HG02884 (cell line): ENCODE measurements around the gene STARD10.
"Not testable (repeated sequence)": the region's sequence is repeated elsewhere in the genome, so short reads cannot be mapped to it uniquely, and the experiment has no call there.

ENCODE experiments used
- ATAC-seq: cut with Tn5 transposase; IDR thresholded peaks from one replicate; pipeline ENCODE4 v1.9.1; 2021; ENCODE audit warnings: mild to moderate bottlenecking, moderate library complexity; ENCODE audit not compliant: unreplicated experiment

The STARD10 gene

GRCh38 chr11:72808331-72808798, 14.5 kb upstream of the STARD10 start:
- ATAC-seq: no peak

DNA sequence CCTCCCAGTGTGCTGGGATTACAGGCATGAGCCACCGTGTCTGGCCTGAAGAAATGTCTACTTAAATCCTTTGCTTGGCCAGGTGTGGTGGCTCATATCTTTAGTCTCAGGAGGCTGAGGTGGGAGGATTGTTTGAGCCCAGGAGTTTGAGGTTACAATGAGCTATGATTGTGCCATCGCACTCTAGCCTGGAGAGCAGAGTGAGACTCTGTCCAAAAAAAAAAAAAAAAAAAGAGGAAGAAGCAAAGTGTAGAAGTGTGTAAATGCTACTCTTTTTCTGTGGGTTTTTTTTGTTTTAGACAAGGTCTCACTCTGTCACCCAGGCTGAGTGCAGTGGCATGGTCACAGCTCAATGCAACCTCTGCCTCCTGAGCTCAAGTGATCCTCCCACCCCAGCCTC, 13.9 kb upstream of the STARD10 start:
- ATAC-seq: no peak

DNA sequence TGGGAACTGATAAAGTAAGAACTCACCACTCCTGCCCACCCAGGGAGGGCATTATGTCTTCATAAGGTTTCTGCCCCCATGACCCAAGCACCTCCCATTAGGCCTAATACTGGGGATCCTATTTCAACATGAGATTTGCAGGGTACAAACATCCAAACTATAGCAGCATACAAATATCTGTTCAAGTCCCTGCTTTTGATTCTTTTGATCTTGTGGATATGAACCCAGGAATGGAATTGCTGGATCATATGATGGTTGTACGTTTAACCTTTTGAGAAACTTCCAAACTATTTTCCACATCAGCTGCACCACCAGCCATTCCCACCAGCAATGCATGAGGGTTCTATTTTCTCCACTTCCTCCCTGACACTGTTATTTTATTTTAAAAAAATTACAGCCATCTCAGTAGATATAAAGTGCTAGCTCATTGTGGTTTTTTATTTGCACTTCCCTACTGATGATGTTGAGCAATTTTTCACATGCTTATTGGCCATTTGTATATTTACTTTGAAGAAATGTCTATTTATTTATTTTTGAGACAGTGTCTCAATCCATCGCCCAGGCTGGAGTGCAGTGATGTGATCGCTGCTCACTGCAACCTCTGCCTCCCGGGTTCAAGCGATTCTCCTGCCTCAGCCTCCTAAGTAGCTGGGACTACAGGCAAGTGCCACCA, 13.3 kb upstream of the STARD10 start:
- ATAC-seq: no peak

DNA sequence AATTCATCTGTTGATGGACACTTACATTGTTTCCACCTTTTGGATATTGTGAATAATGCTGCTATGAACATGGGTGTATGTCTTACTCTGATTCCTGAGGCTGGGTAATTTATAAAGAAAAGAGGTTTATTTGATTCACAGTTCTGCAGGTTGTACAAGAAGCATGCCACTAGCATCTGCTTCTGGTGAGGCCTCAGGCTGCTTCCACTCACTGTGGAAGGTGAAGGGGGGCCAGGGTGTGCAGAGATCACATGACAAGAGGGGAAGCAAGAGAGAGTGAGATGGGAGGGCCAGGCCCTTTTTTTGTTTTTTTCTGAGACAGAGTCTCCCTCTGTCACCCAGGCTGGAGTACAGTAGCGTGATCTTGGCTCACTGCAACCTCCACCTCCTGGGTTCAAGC, 12.5 kb upstream of the STARD10 start:
- ATAC-seq: not testable (repeated sequence)

DNA sequence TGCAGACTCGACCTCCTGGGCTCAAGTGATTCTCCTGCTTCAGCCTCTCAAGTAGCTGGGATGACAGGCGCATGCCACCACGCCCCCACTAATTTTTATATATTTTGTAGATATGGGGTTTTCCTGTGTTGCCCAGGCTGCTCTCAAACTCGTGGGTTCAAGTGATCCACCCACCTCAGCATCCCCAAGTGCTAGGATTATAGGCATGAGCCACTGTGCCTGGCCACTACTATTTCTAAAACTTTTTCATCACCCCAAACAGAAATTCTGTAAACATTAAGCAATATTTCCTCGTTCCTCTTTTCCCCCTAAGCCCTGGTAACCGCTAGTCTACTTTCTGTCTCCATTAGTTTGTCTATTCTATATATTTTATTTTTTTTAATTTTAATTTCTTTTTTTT, 11.4 kb upstream of the STARD10 start:
- ATAC-seq: no peak

DNA sequence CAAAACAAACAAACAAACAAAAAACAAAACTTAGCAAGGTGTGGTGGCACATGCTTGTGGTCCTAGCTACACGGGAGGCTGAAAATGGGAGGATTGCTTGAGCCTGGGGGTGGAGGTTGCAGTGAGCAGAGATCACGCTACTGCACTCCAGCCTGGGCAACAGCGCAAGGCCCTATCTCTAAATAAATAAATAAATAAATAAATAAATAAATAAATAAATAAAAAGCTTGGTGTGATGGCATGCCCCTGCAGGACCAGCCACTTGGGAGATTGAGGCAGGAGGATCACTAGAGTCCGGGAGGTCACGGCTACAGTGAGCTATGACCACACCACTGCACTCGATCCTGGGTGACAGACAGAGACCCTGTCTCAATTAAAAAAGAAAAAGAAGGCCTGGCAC, 9.0 kb upstream of the STARD10 start:
- ATAC-seq: no peak

GRCh38 chr11:72799441-72799840, 5.6 kb upstream of the STARD10 start:
- ATAC-seq: no peak

- no peak for ATAC-seq
Observed at GRCh38 chr11:72798361-72798760, 4.5 kb upstream of the STARD10 start.

DNA sequence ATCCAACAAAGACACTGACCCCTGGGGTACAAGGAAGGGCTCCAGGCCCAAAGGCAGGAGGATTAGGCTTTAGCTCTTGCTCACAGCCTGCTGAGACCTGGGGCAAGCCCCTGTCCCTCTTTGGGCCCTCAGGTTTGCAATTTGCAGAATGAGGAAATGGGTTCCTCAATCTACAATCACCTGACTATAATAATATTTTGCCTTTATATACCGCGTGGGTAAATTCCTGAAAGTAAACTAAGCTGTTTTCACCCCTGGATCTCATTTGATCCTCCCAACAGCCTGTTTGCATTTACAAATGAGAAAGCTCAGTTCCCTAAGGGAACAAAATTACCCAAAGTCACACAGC, 797 bp downstream of the STARD10 start:
- no peak for ATAC-seq

DNA sequence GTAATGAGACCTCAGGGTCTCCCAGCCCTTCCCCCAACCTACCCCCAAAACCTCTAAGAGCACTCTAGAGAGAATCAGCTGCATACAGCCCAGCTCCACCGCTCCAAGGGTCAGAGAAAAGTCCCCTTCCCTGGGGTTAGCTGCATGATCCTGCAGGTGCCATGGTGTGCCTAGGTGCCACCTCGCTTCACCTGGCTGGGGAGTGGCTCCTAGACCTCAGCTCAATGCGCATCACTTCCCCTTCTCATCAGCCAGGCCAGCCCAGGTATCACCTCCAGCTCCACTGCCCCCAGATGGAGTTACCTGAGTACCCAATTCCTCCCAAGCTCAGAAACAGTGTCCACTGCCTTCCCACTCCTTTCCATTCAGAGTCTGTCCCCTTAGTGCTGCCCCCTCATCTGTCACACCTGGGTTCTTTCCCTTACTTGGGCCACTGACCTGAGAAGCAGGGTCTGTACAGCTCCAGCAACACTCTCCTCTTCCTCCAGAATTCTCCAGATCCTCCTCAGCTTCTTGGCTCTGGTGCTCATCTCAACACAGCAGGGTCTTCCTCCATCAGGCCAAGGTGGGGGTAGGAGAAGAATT, 1.3 kb downstream of the STARD10 start:
- no peak for ATAC-seq

DNA sequence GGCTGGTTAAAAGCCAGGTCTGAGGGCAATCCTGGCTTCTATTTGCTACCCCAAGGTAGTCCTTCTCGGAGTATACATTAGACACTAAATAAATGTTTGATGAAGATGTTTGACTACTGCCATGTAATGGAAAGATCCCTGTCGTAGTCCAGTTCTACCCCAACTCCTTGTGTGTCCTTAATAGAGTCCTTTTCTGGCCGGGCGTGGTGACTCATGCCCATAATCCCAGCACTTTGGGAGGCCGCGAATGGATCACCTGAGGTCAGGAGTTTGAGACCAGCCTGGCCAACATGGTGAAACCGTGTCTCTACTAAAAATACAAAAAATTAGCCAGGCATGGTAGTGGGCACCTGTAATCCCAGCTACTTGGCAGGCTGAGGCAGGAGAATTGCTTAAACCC, 2.6 kb downstream of the STARD10 start:
- ATAC-seq: not testable (repeated sequence)

GRCh38 chr11:72789493-72790131, 4.2 kb downstream of the STARD10 start:
- ATAC-seq: no peak

DNA sequence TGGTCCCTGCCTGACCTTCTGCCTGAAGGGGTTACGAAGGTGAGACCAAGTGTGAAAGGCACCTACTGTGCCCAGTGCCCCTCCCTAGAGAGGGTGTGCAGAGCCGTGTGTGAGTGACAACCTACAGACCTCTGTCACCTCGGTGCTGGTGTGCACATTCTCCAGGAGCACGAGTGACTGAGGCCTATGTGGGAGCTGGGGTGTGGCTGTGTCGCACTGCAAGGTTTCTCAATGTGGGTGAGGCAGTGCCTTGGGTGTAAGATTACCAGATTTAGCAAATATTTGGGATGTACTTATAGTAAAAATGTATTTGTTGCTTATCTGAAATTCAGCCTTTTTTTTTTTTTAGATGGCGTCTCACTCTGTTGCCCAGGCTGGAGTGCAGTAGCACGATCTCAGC, 5.6 kb downstream of the STARD10 start:
- ATAC-seq: no peak

DNA sequence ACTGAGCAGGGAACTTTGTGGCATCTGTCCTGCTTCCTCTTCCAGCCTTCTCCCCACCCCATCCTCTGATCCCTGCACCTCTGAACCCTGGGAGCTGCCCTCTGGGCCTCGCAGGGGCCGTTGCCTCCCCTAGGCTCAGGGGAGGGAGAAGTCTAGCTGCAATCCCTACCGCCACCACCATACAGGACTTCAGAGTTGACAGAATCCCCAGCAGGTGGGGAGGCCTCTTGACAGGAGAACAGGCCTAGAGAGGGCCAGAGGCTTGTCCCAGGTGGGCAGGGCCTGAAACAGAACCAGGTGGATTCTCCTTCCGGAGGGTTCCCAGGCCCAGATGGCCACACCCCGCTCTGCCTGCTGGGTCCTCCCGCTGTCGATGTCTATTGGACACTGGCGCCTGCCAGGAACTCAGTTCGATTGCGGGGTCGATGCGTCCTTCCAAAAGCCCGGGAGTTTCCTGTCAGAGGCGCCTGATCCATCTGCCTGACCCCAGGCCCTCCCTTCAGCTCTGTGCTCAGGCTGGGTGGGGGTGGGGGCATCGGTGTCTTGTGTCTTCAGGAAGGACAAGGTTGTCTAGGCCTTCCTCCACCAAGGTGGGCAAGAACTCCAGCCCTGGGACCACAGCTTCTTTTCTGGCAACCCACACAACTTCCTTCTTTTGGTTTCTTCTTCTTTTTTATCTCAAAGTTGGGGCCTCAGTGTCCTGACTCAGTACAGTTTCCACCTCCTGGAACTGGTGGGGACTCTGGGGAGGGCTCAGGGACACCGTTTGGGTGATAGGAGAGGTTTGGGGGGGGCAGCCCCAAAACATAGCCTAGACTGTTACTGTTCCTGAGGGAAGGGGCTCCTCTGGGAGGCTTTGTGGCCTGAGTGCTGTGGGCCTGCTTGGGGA, 6.4 kb downstream of the STARD10 start:
- no peak for ATAC-seq

GRCh38 chr11:72786305-72787215, 7.3 kb downstream of the STARD10 start:
- no peak for ATAC-seq

- no peak for ATAC-seq
Observed at GRCh38 chr11:72784662-72785061, 9.2 kb downstream of the STARD10 start.

DNA sequence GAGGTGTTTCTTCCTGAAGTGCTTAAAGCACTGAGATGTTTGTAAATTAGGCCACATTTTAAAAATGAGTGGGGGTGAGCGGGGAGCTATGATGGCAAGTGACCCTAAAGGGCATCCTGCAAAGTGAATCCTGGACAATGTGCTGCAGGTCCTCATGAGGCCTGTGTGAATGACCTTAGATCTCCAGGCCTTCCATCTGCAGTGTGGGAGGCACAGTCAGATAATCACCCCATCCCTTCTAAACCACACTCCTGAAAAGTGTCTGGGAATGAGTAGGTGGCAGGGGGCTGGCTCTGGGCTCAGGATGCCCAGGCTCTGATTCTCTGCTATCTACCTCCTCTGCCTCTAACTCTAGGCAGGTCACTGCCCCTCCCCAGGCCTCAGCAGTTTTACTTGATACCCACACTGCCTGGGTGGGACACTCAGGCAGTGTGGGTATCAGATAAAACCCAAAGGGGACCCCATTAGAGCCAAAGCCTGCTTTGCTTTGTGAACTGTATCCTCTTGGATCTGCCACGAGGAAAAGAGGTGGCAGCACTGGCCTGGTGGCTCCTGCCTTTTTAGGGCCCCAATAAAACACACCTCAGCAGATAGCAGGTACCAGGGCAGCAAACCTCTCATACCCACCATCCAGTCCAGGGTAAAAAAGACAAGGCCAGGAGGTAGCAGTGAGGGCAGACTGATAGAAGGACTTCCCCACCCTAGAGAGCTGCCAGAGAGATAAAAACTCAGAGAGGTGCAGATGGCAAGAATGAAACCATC, 10.5 kb downstream of the STARD10 start:
- ATAC-seq: no peak

DNA sequence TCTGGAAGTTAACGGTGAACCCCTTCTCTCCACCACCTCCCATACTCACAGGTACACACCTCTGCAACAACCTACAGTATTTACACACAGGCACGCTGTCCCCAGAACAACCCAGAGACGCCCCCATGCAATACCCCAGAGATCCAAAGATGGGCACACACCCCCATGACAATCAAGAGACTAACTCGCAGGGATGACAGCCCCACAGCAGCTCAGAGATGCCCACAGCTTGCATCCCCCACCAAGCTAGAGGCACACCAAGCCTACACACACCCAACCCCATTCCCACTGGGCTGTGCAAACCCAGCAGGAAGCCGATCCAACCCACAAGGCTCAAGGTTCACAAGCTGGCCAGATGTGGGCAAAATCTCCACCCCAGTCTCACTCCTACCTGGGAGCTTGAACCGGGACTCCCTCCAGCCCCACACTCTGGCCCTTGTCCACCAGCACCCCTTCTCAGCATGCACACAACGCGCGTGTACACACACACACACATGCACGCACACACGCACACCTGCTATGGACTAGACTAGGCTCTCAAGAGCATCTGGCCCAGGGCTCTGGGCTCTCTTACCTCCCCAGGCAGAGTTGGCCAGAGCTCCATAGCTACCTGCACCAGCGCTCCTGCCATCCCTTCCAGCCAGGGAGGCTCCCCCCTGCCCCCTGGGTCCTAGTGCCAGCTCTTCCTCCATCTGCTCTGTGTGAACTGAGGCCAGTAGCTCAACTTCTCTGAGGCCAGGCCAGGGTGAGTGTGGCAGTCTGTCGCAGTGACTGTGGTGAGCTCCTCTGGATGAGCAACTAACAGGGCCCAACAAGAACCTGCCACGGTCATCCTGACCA, 11.5 kb downstream of the STARD10 start:
- ATAC-seq: no peak
